Astrocyte of the spinal cord (primary cell): ENCODE results near the gene PABPC1L.

Experiments used
- DNase-seq: peaks from one replicate; pipeline ENCODE4 v3.0.0; 2011; ENCODE audit warnings: low read depth, low spot score
- H3K4me3 ChIP-seq: 2 replicates; pipeline ENCODE4 v1.5.1; 2011; ENCODE audit warnings: low read depth, mild to moderate bottlenecking, low read length, moderate library complexity
- CTCF ChIP-seq: IDR thresholded peaks from 2 replicates; pipeline ENCODE4 v1.5.1; 2012; ENCODE audit warnings: low read depth, mild to moderate bottlenecking, low read length, inconsistent platforms
- in situ Hi-C: cut with HindIII; loops from 2 replicates; pipeline ENCODE4 v1.10.0; 2017; ENCODE audit warnings: low sequenced_read_pairs

PABPC1L gene

GRCh38 chr20:44883214-44883902 is 26.5 kb upstream of the PABPC1L start:
- in situ Hi-C loops = no loop called here
- H3K4me3 ChIP-seq = no peak overlapping the region
- no peak for TF ChIP-seq CTCF
- no peak for DNase-seq

- peak overlapping the region; percentile 97 for H3K4me3 ChIP-seq
- no peak for DNase-seq
- in situ Hi-C loops = no loop called here
- no peak for TF ChIP-seq CTCF
Measured at GRCh38 chr20:44884907-44885391, 24.9 kb upstream of the PABPC1L start.

GRCh38 chr20:44885392-44886265 is 24.2 kb upstream of the PABPC1L start, which contains the start of gene YWHAB:
Gene YWHAB, plus strand, starts transcription at chr20:44885705. Its CDS starts 15,829 bp downstream, at chr20:44901534.
- peak within 1 kb of the TSS; percentile 97 for H3K4me3 ChIP-seq
- no peak for TF ChIP-seq CTCF
- peak; percentile 98 for DNase-seq
- in situ Hi-C loops = no loop called here

- no peak for TF ChIP-seq CTCF
- DNase-seq = no peak
- peak overlapping the region; percentile 97 for H3K4me3 ChIP-seq
- in situ Hi-C loops = no loop called here
Measured at GRCh38 chr20:44886266-44886651, 23.6 kb upstream of the PABPC1L start.

GRCh38 chr20:44886828-44887227 is 23.0 kb upstream of the PABPC1L start:
- H3K4me3 ChIP-seq = peak overlapping the region; percentile 97
- no peak for TF ChIP-seq CTCF
- in situ Hi-C loops = no loop called here
- DNase-seq = no peak

GRCh38 chr20:44887466-44887865 is 22.4 kb upstream of the PABPC1L start:
- no peak for TF ChIP-seq CTCF
- H3K4me3 ChIP-seq = peak overlapping the region; percentile 97
- DNase-seq = no peak
- in situ Hi-C loops = no loop called here
